HG02840 (cell line): Measurements from ENCODE around the gene PIEZO1.
A peak's percentile ranks its signal among the peaks of the same experiment; 100 is the strongest.

Experiments used
- ATAC-seq: cut with Tn5 transposase; IDR thresholded peaks from one replicate; pipeline ENCODE4 v1.9.1; 2021; ENCODE audit warnings: mild to moderate bottlenecking, moderate library complexity, moderate number of reproducible peaks; ENCODE audit not compliant: unreplicated experiment, low FRiP score

Gene PIEZO1

DNA sequence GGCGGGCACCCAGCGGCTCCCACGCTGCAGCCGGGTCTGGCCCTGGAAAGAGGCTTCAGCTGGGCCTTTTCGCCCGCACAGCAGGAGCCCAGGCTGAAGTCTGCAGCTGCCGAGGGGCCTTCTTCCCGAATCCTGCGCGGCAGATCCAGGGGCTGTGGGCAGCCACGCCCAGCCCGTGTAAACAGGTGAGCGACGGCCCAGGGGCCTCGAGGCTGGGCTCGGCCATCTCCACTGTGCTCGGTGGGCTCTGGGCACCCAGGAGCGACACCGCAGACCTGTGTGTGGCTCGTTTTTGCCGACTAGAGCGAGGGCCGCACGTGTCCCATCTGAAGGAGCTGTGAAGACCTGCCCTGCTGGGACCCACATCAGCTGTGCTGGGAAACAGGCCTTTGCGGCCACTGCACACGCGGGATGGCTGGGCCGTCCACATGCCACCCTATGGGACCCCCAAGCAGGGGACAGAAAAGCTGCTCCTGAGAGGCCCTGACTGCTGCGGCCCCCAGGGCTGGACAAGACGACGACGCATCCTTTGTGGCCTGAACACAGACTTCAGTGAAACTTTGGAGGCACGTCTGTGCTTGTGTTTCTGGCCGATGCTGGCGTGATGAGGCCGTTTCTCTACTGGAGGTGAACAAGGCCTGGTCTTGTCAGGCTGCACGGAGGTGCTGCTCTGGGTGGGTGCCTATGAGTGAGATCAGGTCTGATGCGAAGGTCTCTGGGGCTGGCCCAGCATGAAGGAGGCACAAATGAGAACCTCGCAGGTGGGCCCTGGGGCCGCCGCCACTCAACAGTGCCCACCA is 31.9 kb upstream of the PIEZO1 start:
- no peak for ATAC-seq

GRCh38 chr16:88815901-88816589 is 31.0 kb upstream of the PIEZO1 start:
- no peak for ATAC-seq

DNA sequence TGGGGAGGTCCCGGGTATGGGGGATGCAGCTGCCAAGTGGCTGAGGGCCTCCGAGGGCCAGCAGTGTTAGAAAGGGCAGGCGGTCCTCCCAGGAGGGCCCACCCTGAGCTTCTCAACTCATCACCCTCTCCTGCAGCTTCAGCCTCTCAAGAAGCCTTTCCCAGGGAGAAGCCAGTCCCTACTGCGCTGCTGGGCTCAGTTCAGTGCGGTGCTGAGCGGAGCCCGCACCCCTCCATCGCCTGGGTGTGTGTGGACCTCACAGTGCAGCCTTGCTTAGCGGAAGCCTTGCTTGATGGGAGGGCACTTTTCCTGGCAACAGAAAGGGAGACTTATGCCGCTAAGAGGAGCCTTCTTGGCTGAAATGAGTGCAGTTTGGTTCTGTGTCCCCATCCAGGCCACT is 30.2 kb upstream of the PIEZO1 start:
- no peak for ATAC-seq

GRCh38 chr16:88814144-88814502 is 29.1 kb upstream of the PIEZO1 start:
- no peak for ATAC-seq

GRCh38 chr16:88813269-88814143 is 28.5 kb upstream of the PIEZO1 start:
- no peak for ATAC-seq

GRCh38 chr16:88812513-88813268 is 27.7 kb upstream of the PIEZO1 start:
- ATAC-seq: no peak

DNA sequence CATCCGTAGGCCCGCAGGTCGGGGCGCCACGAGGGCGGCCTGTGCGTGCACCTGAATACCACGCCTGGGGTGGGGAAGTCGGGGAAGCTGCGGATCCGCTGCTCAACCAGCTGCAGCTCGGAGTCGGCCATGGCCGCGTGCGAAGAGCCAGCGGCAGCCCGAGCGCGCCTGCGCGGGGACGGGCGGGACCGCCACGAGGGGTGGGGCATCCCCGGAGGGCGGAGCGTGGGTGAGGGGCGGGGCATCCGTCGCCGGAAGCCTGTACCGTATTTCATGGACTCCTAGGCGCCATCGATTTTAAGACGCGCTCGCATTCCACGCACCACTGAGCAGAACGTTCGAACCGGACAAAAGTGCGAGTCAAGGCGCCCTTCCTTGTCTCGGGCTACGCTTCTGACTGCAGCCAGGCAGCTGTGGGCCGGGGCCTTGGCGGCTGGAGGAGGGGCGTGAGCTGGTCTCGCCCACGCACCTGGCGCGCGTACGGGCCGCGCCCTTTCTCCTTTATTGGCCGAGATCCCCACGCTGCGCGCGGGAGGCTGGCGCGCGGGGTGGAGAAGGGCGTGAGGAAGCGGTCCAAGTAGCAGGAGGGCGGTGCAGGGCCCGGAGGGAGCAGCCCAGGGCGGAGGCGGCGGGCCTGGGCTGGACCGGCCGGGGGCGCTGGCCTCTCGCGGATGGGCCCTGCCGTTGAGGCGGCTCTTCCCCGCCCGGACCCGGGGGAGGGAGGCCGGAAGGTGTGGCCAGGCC is 26.9 kb upstream of the PIEZO1 start, which contains the start of gene APRT:
APRT (minus strand) TSS at position 160 of the 744 bp plus-strand sequence; CDS start at position 131, 29 bp downstream.
- peak; percentile 74 for ATAC-seq

GRCh38 chr16:88810912-88811768 is 26.1 kb upstream of the PIEZO1 start:
- peak; percentile 46 for ATAC-seq

- ATAC-seq: no peak
Measured at GRCh38 chr16:88810166-88810911, 25.3 kb upstream of the PIEZO1 start.

DNA sequence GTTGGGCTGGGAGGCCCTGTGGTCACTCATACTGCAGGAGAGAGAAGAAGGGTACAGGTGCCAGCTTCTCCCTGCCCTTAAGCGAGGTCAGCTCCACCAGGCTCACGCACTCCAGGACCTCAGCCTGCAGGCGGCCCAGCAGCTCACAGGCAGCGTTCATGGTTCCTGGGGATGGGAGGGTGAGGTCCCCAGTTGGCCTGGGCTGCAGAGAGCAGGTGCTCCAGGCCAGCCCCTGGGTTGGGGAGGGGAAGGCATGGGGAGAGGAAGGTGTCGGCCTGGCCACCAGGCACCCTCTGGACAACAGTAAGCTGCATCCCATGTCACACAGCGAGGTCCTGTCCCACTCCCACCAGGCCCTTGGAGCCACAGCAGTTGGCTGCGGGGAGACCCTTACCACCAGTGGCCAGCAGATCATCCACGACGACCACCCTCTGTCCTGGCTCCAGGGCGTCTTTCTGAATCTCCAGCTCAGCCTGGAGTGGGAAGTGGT is 24.7 kb upstream of the PIEZO1 start:
- no peak for ATAC-seq

DNA sequence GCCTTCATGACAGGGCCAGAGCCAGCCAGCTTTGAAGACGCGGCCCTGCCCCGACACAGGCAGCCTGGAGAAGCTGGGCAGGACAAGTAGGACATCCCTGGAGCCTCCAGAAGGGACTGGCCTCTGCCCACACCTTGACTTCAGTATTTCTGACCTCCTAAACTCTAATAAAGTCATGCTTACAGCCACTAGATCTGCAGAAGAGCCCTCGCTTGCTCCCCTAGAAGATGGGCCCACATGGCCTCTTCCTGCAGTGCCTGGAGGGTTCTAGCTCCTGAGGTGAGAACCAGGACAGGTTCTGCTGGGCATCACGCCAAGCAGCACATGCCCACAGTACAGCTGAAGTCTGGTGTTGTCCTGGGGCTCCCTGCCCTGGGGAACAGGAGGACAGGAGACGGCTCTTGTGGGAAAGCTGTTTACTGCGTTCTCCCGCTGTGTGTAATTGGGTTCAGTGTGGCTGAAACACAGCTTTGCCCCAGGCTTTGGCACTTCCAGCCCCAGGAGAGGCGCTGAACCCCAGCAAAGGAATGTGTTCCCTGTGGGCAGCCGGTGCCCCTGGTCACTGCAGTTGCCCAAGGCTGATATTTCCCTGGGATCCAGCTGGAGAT is 24.2 kb upstream of the PIEZO1 start:
- ATAC-seq: no peak

GRCh38 chr16:88807626-88808453 is 22.8 kb upstream of the PIEZO1 start:
- no peak for ATAC-seq

- no peak for ATAC-seq
Measured at GRCh38 chr16:88807142-88807625, 22.2 kb upstream of the PIEZO1 start.

GRCh38 chr16:88806491-88807111 is 21.6 kb upstream of the PIEZO1 start:
- no peak for ATAC-seq

GRCh38 chr16:88805887-88806393 is 20.9 kb upstream of the PIEZO1 start:
- ATAC-seq: no peak

- ATAC-seq: no peak
Measured at GRCh38 chr16:88805340-88805715, 20.3 kb upstream of the PIEZO1 start.
